ENCODE data around the gene AKT1. TPM values are rescaled to one million over a fixed set of nuclear protein-coding genes. Genes with fewer than 3 reads are reported as not detected.

The AKT1 gene
- total RNA-seq, 6 experiments from 2014 or later: 66.7 to 92.1 (median 83.9) TPM

DNA sequence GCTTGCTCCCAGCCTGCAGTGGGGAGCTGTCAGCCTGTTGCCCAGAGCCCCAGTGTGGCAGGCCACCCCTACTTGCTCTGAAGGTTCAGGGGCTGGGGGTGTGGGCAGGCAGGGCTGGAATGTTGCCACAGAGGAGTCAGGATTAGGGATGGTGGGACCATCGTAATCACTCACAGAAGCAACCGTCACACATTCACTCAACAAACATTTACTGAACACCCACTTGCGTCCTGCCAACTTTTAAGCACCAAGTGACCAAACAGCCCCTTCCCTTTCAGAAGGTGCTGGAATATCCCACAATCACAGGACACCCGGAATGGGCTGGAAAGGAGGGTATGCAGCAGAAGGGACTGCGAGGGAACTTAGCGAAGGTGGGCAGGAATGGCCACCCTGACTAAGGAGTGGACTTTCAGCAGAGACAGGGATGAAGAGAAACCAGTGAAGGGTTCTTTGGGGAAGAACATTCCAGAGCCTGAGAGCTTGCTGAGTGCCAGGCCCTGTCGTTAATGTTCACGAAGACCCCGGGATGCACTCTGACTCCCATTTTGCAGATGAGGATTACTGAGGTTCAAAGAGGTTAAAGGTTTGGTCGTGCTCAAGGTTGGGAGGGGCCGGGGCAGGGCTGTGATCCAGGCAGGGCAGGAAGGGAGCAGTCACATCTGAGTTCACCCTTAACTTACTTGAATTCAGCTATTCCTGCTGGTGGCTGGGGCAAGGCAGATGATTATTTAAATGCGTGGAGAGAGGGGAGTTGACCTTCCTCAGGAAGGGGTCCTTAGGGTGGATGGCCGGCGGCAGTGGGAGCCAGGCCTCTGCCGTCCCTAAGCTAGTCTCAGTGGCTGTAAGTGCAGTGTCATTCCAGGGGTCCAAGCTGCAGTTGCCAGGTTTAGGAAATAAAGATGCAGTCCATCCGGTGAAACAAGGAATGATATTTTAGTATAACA is 3.0 kb upstream of the AKT1 start:
- no peaks in the 10 kb centered on the region for H3K27me3 ChIP-seq
- no peaks in the 10 kb centered on the region for H3K36me3 ChIP-seq
- TF ChIP-seq POLR2A (IDR thresholded peaks at IDR 0.05) (no peak), CTCF (IDR thresholded peaks at IDR 0.05) (no peak)
- no peaks in the 10 kb centered on the region for H3K9me3 ChIP-seq
- intact Hi-C loops (cut with DNase I): no loop called here
- ATAC-seq (no peak), DNase-seq (no peak)
- H3K27ac ChIP-seq: peak overlapping the region in 1 of 3 donors; percentile 96
- H3K4me3 ChIP-seq: no peak overlapping the region
- 72% methylated on average over 13 of the region's 16 CpGs for WGBS (ENCODE audit: insufficient coverage, low coverage, low lambda C conversion rate, missing lambda C conversion rate)
- peaks cover 3 to 38% (median 18%) of the 10 kb centered on the region in 4 donors for H3K4me1 ChIP-seq

DNA sequence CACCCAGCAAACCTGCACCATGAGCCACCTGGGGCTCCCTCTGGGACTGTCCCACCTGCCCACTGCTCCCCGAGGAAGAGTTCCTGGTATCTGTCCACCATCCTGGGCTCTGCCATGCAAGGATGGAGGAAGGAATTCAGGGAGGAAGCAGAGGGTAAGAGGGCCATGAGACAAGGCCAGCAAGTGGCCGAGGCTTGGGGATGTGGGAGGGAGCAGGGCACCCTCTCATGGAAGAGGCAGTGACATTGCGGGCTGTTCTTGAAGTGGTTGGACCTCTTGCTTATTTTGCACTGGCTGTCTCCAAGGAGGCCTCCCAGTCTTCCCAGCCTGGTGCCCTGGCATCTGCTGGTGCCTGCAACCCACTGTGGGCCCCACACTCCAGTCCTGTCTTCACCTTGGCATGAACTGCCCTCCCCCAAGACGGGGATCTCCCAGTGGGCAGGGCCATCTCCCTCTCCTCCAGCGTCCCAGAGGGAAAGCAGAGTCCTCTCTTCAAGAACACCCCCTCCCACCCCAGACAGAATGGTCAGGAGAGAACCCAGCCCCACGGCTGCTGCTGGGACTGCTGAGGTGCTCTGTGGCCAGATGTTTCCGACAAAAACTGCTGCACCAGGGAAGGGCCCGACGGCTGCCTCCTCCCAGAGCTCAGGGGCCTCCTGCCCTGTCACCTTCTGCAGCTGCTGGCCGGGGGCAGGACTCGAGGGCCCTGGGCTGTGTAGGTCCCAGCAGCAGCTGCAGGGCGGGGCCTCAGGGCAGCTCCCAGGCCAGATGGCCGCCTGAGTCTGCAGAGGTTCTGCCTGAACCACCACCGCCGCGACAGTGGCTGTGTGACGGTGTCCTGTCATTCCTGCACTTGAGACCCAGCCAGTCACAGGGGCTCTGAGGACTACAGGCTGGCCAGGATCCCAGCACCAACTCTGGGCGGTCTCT is 1.8 kb upstream of the AKT1 start:
- DNase-seq (no peak), ATAC-seq (no peak)
- Histone ChIP-seq H3K4me3 (no peak overlapping the region), H3K4me1 (peaks cover 3 to 42% (median 24%) of the 10 kb centered on the region in 4 donors), H3K27me3 (no peaks in the 10 kb centered on the region), H3K9me3 (no peaks in the 10 kb centered on the region), H3K27ac (no peak overlapping the region), H3K36me3 (no peaks in the 10 kb centered on the region)
- TF ChIP-seq POLR2A (IDR thresholded peaks at IDR 0.05): no peak
- no peak for TF ChIP-seq CTCF (IDR thresholded peaks at IDR 0.05)
- 36% methylated on average over 3 of the region's 18 CpGs for WGBS (ENCODE audit: insufficient coverage, low coverage, low lambda C conversion rate, missing lambda C conversion rate)
- intact Hi-C loops (cut with DNase I): no loop called here

- Histone ChIP-seq H3K36me3 (no peaks in the 10 kb centered on the region), H3K9me3 (no peaks in the 10 kb centered on the region), H3K4me3 (no peak overlapping the region), H3K4me1 (peaks cover 3 to 41% (median 22%) of the 10 kb centered on the region in 4 donors), H3K27me3 (no peaks in the 10 kb centered on the region), H3K27ac (no peak overlapping the region)
- no peak for TF ChIP-seq POLR2A (IDR thresholded peaks at IDR 0.05)
- no peak for TF ChIP-seq CTCF (IDR thresholded peaks at IDR 0.05)
- intact Hi-C loops (cut with DNase I): no loop called here
- WGBS (ENCODE audit: insufficient coverage, low coverage, low lambda C conversion rate, missing lambda C conversion rate): 61% methylated on average over 2 of the region's 6 CpGs
- ATAC-seq: no peak
- no peak for DNase-seq
These were observed 1.1 kb upstream of the AKT1 start for GRCh38 chr14:104796687-104797081.

GRCh38 chr14:104795781-104796686 is 486 bp upstream of the AKT1 start:
- H3K36me3 ChIP-seq: no peaks in the 10 kb centered on the region
- intact Hi-C loops (cut with DNase I): no loop called here
- ATAC-seq (peak; percentile 28 to 44 (median 37)), DNase-seq (peak; percentile 74 to 77 (median 74))
- no peak for TF ChIP-seq CTCF (IDR thresholded peaks at IDR 0.05)
- TF ChIP-seq POLR2A (IDR thresholded peaks at IDR 0.05): peak; percentile 87
- WGBS (ENCODE audit: insufficient coverage, low coverage, low lambda C conversion rate, missing lambda C conversion rate): 36% methylated on average over 6 of the region's 55 CpGs
- peak overlapping the region; percentile 47 to 81 (median 58) for H3K27ac ChIP-seq
- peak overlapping the region; percentile 42 to 54 (median 52) for H3K4me3 ChIP-seq
- H3K4me1 ChIP-seq: peaks cover 0 to 41% (median 21%) of the 10 kb centered on the region in 4 donors
- no peaks in the 10 kb centered on the region for H3K27me3 ChIP-seq
- H3K9me3 ChIP-seq: no peaks in the 10 kb centered on the region
